Measurements from ENCODE around the gene ITCH. TPM values are rescaled to one million over a fixed set of nuclear protein-coding genes. Genes with fewer than 3 reads are reported as not detected.

ITCH gene
- total RNA-seq, 1 experiment from 2014 or later, result 78.8 TPM

DNA sequence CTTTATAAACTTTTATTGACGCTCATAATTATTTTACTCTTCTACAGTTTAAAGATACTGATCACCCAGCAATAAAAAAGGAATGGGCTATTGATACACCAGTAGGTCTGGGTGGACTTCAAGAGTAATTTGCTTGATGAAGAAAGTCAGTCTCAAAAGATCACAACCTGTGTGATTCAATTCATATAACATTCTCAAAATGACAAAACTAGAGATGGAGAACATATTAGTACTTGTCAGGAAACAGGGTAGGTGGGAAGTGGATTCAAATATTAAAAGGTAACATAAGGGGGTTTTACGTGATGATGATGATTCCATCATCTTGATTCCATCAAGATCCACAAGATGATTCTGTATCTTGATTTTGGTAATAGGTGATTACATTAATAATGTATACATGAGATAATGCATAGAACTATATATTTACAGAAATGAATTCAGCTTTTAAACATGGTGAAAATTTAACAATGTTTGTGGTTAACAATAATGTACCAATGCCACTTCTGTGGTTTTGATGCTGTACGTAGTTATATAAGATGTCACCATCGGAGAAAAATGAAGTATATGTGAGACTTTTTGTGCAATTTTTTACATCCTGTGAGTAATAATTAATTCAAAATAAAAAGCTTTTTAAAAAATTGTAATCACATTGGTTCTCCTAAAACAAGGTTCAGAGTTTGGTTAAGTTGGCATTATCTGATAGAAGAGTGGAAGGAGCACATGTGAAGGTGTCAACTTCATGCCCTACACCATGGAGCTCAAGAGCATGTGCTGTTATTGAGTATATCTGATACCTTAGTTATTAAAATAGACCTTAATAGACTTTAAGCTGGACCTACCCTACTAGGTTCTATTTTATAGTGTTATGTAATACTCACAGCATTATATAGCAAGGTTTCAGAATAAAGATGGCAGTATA, 86.9 kb downstream of the ITCH start (continued):
- TF ChIP-seq, protein P1, sequence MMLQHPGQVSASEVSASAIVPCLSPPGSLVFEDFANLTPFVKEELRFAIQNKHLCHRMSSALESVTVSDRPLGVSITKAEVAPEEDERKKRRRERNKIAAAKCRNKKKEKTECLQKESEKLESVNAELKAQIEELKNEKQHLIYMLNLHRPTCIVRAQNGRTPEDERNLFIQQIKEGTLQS (IDR thresholded peaks at IDR 0.05), result no peak
- TF ChIP-seq SIN3A (IDR thresholded peaks at IDR 0.05; ENCODE audit: low read depth) (no peak), ELF1 (IDR thresholded peaks at IDR 0.05; ENCODE audit: borderline replicate concordance, low read depth) (no peak), EZH2 (IDR thresholded peaks at IDR 0.05) (no peak), FOSL1 (IDR thresholded peaks at IDR 0.05; ENCODE audit: low read depth) (no peak), POLR2A (IDR thresholded peaks at IDR 0.05; ENCODE audit: borderline replicate concordance, extremely low read depth, insufficient read depth, insufficient read length) (no peak), CBX3 (IDR thresholded peaks at IDR 0.05; ENCODE audit: low read depth) (no peak), RAD21 (IDR thresholded peaks at IDR 0.05; ENCODE audit: low read depth) (no peak)
- TF ChIP-seq, protein P2, sequence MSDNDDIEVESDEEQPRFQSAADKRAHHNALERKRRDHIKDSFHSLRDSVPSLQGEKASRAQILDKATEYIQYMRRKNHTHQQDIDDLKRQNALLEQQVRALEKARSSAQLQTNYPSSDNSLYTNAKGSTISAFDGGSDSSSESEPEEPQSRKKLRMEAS (IDR thresholded peaks at IDR 0.05), result no peak

DNA sequence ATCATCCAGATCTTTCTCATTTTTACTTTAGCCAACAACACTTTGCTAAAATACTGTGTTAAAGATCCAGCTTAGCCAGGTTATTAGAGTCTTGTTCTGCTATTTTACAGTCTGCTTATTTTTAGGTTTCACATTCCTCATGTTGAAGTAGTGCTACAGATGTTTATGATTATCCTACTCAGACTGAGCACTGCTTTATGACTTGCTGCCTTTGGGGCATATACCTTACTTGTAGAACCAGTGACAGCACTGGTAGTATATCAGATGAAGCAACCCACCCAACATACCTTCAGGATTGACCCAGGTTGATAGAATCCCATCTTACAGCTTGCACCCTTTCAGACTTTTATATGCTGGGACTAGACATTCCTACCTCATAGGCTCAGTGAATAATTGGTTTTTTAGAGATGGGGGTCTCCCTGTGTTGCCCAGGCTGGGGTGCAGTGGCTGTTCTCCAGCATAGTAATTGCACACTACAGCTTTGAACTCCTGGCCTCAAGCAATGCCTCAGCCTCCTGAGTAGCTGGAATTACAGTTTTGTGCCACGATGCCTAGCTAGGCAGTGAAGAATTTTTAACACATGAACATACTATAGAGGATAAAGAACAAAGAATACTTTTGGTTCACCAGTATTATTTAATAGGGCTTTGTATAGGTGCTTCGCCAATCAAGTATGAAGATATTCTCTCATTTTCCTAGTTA, 89.4 kb downstream of the ITCH start:
- H2AFZ ChIP-seq (ENCODE audit: low read depth, low read length, poor library complexity, severe bottlenecking), result no peak overlapping the region
- no peak overlapping the region for H3K4me2 ChIP-seq (ENCODE audit: low read length)
- ChIA-PET CTCF (no interaction called here), POLR2A (no interaction called here), RAD21 (ENCODE audit: low non-redundant PET in 1 of 2, low total read pairs in 2 of 2, uncharacterized antibody in 2 of 2, unreplicated experiment in 2 of 2) (no interaction called here)
- no TSS peak for BruUV-seq (replicated peaks)
- H3K9me3 ChIP-seq (ENCODE audit: control insufficient read depth in 1 of 2, insufficient read depth in 1 of 2, low read depth in 1 of 2, low read length in 2 of 2), result no peaks in the 10 kb centered on the region
- H3K27ac ChIP-seq (ENCODE audit: low read depth, low read length), result no peak overlapping the region
- H3K36me3 ChIP-seq (ENCODE audit: control insufficient read depth in 1 of 2, insufficient read depth in 2 of 2, low read length in 2 of 2), result peaks cover 26 to 32% of the 10 kb centered on the region in 2 experiments
- no peak overlapping the region for H3K4me3 ChIP-seq (replicated peaks in 1 of 2; ENCODE audit: low read depth in 1 of 2, low read length in 2 of 2)
- H3K4me1 ChIP-seq (ENCODE audit: control insufficient read depth in 1 of 2, insufficient read depth in 2 of 2, low read length in 2 of 2), result no peaks in the 10 kb centered on the region
- DNase-seq (ENCODE audit: low read depth, low spot score) (no peak), ATAC-seq (no peak)
- no peaks in the 10 kb centered on the region for H4K20me1 ChIP-seq (ENCODE audit: insufficient read depth)
- intact Hi-C loops (cut with micrococcal nuclease), result no loop called here
- H3K9me2 ChIP-seq (ENCODE audit: insufficient read depth), result no peaks in the 10 kb centered on the region
- H3K79me2 ChIP-seq (ENCODE audit: insufficient read depth, low read length), result peaks cover 15% of the 10 kb centered on the region; the same call in 1 of the 2 replicates
- no peak overlapping the region for H3K9ac ChIP-seq (ENCODE audit: low read length)
- TF ChIP-seq EGR1 (IDR thresholded peaks at IDR 0.05; ENCODE audit: low read depth), result no peak
- no peak for TF ChIP-seq SRF (IDR thresholded peaks at IDR 0.05; ENCODE audit: low read depth)
- no peak for TF ChIP-seq ELF1 (IDR thresholded peaks at IDR 0.05; ENCODE audit: borderline replicate concordance, low read depth)
- TF ChIP-seq EZH2phosphoT487 (IDR thresholded peaks at IDR 0.05; ENCODE audit: borderline replicate concordance), result no peak
- TF ChIP-seq ZFX (IDR thresholded peaks at IDR 0.05), result no peak
- no peak for TF ChIP-seq EZH2 (IDR thresholded peaks at IDR 0.05)
- TF ChIP-seq, protein P3, sequence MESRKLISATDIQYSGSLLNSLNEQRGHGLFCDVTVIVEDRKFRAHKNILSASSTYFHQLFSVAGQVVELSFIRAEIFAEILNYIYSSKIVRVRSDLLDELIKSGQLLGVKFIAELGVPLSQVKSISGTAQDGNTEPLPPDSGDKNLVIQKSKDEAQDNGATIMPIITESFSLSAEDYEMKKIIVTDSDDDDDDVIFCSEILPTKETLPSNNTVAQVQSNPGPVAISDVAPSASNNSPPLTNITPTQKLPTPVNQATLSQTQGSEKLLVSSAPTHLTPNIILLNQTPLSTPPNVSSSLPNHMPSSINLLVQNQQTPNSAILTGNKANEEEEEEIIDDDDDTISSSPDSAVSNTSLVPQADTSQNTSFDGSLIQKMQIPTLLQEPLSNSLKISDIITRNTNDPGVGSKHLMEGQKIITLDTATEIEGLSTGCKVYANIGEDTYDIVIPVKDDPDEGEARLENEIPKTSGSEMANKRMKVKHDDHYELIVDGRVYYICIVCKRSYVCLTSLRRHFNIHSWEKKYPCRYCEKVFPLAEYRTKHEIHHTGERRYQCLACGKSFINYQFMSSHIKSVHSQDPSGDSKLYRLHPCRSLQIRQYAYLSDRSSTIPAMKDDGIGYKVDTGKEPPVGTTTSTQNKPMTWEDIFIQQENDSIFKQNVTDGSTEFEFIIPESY (IDR thresholded peaks at IDR 0.05; ENCODE audit: extremely low read depth, insufficient replicate concordance, low read length), result no peak
- no peak for TF ChIP-seq CBX3 (IDR thresholded peaks at IDR 0.05; ENCODE audit: low read depth)
- TF ChIP-seq, protein P2 (IDR thresholded peaks at IDR 0.05), result no peak
- TF ChIP-seq, protein P1 (IDR thresholded peaks at IDR 0.05), result no peak
- H3K27me3 ChIP-seq (ENCODE audit: insufficient read depth, low read length), result no peaks in the 10 kb centered on the region
